ENCODE results near the gene SLC66A2.
A peak's percentile ranks its signal among the peaks of the same experiment; 100 is the strongest.

The SLC66A2 gene

DNA sequence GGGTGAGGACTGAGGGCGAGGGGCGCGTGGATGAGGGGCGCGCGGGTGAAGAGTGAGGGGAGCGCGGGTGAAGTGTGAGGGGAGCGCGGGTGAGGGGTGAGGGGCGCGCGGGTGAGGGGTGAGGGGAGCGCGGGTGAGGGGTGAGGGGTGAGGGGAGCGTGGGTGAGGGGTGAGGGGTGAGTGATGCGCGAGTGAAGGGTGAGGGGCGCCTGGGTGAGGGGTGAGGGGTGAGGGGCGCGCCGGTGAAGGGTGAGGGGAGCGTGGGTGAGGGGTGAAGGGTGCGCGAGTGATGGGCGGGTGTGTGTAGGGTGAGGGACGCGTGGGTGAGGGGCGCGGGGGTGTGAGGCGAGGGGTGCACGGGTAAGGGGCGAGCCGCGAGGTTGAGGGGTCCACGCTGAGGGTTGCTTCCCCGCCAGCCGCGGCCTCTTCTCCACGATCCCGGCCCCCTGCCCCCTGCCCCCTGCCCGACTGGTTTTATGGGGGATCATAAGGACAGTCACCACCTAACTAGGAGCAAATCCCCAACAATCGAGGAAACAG is 1.1 kb upstream of the SLC66A2 start:
- Histone ChIP-seq H3K4me3 (ENCODE audit: insufficient read depth, low read depth, low read length, poor library complexity, severe bottlenecking) (peak overlapping the region; percentile 78), H3K4me1 (ENCODE audit: control insufficient read depth, insufficient read depth, low read length, poor library complexity, severe bottlenecking) (peaks cover 20% of the 10 kb centered on the region), H3K36me3 (ENCODE audit: control insufficient read depth, insufficient read depth, low read length) (no peaks in the 10 kb centered on the region), H3K9me3 (ENCODE audit: control insufficient read depth, low read length) (no peaks in the 10 kb centered on the region), H3K27me3 (replicated peaks; ENCODE audit: control insufficient read depth, insufficient read depth, low read length, poor library complexity, severe bottlenecking) (no peaks in the 10 kb centered on the region), H3K27ac (ENCODE audit: insufficient read depth, low read length, poor library complexity, severe bottlenecking) (no peak overlapping the region)
- DNase-seq: no peak

DNA sequence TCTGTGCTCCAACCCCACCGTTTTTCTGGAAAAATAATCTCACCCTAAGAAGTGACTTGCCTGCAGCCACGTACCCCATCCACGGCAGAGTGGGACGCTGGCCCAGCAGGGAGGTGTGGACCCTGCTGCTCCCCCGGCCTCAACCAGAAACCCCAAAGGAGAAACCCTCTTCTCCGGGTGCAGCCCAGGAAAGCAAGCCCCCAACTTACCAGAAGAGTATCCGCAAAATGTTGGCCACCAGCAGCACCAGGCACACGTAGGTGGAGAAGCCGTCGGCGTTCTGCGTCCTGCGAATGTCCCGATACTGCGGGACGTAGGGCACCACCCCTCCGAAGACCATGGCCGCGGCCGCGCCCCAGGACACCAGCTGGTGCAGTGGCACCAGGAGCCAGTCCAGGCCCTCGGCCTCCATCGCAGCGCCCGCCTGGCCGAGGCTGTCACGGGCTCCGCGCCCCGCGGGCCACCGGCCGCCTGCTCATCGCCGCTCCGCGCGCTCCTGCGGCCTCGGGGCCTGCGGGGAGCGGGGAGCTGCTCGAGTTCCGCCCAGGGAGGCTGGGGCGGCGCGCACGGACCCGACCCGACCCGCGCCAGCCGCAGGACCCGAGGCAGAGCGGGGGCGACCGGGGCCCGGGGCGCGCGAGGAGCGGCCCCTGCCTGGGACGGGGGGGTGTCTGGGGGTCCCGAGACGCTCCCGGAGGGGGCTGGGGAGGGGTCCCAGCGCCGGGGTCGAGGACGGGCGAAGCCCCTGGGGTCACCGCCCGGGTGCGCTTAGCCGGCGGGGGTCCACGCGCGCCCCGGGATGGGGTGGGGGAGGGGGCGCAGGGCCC is 725 bp downstream of the SLC66A2 start:
- no peak for DNase-seq
- H3K4me3 ChIP-seq (ENCODE audit: insufficient read depth, low read depth, low read length, poor library complexity, severe bottlenecking): peak overlapping the region; percentile 78
- no peaks in the 10 kb centered on the region for H3K9me3 ChIP-seq (ENCODE audit: control insufficient read depth, low read length)
- peak overlapping the region; percentile 70 for H3K27ac ChIP-seq (ENCODE audit: insufficient read depth, low read length, poor library complexity, severe bottlenecking)
- peaks cover 3% of the 10 kb centered on the region for H3K36me3 ChIP-seq (ENCODE audit: control insufficient read depth, insufficient read depth, low read length)
- peaks cover 20% of the 10 kb centered on the region for H3K4me1 ChIP-seq (ENCODE audit: control insufficient read depth, insufficient read depth, low read length, poor library complexity, severe bottlenecking)
- H3K27me3 ChIP-seq (replicated peaks; ENCODE audit: control insufficient read depth, insufficient read depth, low read length, poor library complexity, severe bottlenecking): no peaks in the 10 kb centered on the region

DNA sequence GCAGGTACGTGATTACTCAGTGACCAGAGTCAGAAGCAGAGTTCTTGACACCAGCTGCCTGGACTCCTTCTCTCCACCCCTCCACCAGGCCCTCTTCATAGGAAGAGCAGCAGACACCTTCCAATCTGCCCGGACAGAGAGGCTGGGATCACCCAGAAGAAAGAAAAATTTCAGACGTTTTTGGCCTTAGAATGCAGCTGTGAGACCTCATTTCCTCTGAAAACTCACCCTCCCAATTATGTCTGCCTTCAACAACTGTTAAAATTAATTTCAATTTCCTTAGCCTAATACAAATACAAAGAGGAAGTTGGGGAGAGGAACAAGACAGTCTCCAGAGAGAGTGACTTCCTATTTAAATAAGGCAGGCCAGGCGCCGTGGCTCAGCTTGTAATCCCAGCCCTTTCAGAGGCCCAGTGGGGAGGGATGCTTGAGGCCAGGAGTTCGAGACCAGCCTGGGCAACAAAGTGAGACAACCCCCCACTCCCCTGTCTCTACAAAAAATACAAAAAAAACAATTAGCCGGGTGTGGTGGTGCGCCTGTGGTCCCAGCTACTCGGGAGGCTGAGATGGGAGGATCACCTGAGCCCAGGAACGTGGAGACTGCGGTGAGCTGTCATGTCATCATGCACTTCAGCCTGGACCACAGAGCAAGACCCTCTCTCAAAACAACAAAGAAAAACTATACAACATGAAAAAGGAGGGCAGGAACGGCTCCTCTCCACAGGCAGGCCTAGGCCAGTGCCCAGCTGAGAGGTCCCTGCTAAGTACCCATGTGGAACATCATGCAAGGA is 1.6 kb downstream of the SLC66A2 start:
- H3K4me3 ChIP-seq (ENCODE audit: insufficient read depth, low read depth, low read length, poor library complexity, severe bottlenecking): peak overlapping the region; percentile 78
- no peak overlapping the region for H3K27ac ChIP-seq (ENCODE audit: insufficient read depth, low read length, poor library complexity, severe bottlenecking)
- DNase-seq: no peak
- no peaks in the 10 kb centered on the region for H3K27me3 ChIP-seq (replicated peaks; ENCODE audit: control insufficient read depth, insufficient read depth, low read length, poor library complexity, severe bottlenecking)
- H3K9me3 ChIP-seq (ENCODE audit: control insufficient read depth, low read length): no peaks in the 10 kb centered on the region
- H3K36me3 ChIP-seq (ENCODE audit: control insufficient read depth, insufficient read depth, low read length): peaks cover 4% of the 10 kb centered on the region
- peaks cover 20% of the 10 kb centered on the region for H3K4me1 ChIP-seq (ENCODE audit: control insufficient read depth, insufficient read depth, low read length, poor library complexity, severe bottlenecking)

DNA sequence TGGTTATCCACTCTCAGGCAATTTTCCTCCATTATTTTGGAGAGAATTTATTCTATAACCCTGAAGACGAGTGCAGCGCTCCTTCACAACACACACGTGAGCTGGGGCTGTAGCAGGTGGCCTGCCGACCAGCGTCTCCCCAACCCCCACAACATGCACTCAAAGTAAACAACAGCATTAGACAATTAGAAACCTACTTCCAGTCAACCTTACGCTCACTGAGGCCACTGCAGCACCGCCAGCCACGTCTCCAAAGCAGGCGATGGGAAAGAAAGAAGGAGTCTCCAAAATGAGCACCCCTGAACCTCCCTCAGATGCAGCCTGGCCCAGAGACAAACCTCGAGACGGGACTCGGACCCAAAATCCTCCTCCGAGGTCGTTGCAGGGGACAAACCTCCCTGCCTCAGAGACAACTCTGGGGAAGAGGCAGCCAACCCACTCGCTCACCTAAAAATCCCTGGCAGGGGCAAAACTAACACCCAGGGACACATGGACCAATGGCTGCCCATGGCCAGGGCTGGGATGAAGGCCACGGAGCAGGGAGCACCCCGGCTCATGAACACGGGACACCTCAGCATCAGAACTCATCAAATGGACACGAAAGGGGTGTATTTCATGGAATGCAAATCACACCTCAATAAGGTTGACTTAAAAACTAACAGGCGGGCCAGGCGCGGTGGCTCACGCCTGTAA is 2.6 kb downstream of the SLC66A2 start:
- no peaks in the 10 kb centered on the region for H3K9me3 ChIP-seq (ENCODE audit: control insufficient read depth, low read length)

DNA sequence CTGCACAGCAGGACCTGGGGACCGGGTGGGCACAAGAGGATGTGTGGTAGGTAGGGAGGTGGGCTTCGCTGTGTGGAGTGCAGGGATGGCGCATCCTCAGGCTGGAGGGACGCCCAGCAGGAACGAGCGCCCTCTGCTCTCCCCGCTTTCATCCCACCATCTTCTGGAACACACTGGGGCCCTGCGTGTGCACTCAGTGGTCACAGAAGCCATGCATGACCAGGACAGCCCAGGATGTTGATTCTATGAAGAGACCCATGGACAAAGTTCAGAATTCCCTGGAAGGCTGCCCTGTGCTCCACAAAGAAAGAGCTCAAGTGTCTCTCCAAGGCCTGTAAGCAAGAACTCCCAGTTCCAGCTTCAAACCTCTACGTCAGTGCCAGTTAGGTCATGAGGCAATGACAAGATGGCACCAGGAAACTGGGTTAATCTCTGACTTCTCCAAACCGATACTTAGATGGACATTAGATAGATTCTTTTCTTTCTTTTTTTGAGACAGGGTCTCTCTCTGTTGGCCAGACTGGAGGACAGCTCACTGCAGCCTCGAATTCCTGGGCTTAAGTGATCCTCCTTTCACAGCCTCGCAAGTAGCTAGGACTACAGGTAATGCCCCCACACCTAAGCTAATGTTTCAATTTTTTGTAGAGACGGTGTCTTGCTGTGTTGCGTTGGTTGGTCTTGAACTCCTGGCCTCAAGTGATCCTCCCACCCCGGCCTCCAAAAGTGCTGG is 3.4 kb downstream of the SLC66A2 start:
- Histone ChIP-seq H3K27ac (ENCODE audit: insufficient read depth, low read length, poor library complexity, severe bottlenecking) (no peak overlapping the region), H3K9me3 (ENCODE audit: control insufficient read depth, low read length) (no peaks in the 10 kb centered on the region), H3K4me3 (ENCODE audit: insufficient read depth, low read depth, low read length, poor library complexity, severe bottlenecking) (no peak overlapping the region), H3K36me3 (ENCODE audit: control insufficient read depth, insufficient read depth, low read length) (peaks cover 4% of the 10 kb centered on the region), H3K4me1 (ENCODE audit: control insufficient read depth, insufficient read depth, low read length, poor library complexity, severe bottlenecking) (peaks cover 20% of the 10 kb centered on the region), H3K27me3 (replicated peaks; ENCODE audit: control insufficient read depth, insufficient read depth, low read length, poor library complexity, severe bottlenecking) (no peaks in the 10 kb centered on the region)
- no peak for DNase-seq

More for the DNA sequence above, 2.6 kb downstream of the SLC66A2 start:
- no peak for DNase-seq
- Histone ChIP-seq H3K27ac (ENCODE audit: insufficient read depth, low read length, poor library complexity, severe bottlenecking) (no peak overlapping the region), H3K27me3 (replicated peaks; ENCODE audit: control insufficient read depth, insufficient read depth, low read length, poor library complexity, severe bottlenecking) (no peaks in the 10 kb centered on the region), H3K4me3 (ENCODE audit: insufficient read depth, low read depth, low read length, poor library complexity, severe bottlenecking) (no peak overlapping the region), H3K4me1 (ENCODE audit: control insufficient read depth, insufficient read depth, low read length, poor library complexity, severe bottlenecking) (peaks cover 20% of the 10 kb centered on the region), H3K36me3 (ENCODE audit: control insufficient read depth, insufficient read depth, low read length) (peaks cover 4% of the 10 kb centered on the region)

- no peak overlapping the region for H3K27ac ChIP-seq (ENCODE audit: insufficient read depth, low read length, poor library complexity, severe bottlenecking)
Measured at GRCh38 chr18:79947054-79947755, 4.2 kb downstream of the SLC66A2 start.

GRCh38 chr18:79945118-79946042 is 6.1 kb downstream of the SLC66A2 start:
- H3K4me3 ChIP-seq (ENCODE audit: insufficient read depth, low read depth, low read length, poor library complexity, severe bottlenecking): no peak overlapping the region
- DNase-seq: no peak
- H3K9me3 ChIP-seq (ENCODE audit: control insufficient read depth, low read length): no peaks in the 10 kb centered on the region
- H3K4me1 ChIP-seq (ENCODE audit: control insufficient read depth, insufficient read depth, low read length, poor library complexity, severe bottlenecking): peaks cover 9% of the 10 kb centered on the region
- H3K27me3 ChIP-seq (replicated peaks; ENCODE audit: control insufficient read depth, insufficient read depth, low read length, poor library complexity, severe bottlenecking): no peaks in the 10 kb centered on the region
- H3K36me3 ChIP-seq (ENCODE audit: control insufficient read depth, insufficient read depth, low read length): peaks cover 20% of the 10 kb centered on the region
- no peak overlapping the region for H3K27ac ChIP-seq (ENCODE audit: insufficient read depth, low read length, poor library complexity, severe bottlenecking)

More at GRCh38 chr18:79947054-79947755, 4.2 kb downstream of the SLC66A2 start:
- no peak for DNase-seq
- Histone ChIP-seq H3K36me3 (ENCODE audit: control insufficient read depth, insufficient read depth, low read length) (peaks cover 12% of the 10 kb centered on the region), H3K9me3 (ENCODE audit: control insufficient read depth, low read length) (no peaks in the 10 kb centered on the region), H3K4me3 (ENCODE audit: insufficient read depth, low read depth, low read length, poor library complexity, severe bottlenecking) (no peak overlapping the region), H3K4me1 (ENCODE audit: control insufficient read depth, insufficient read depth, low read length, poor library complexity, severe bottlenecking) (peaks cover 17% of the 10 kb centered on the region), H3K27me3 (replicated peaks; ENCODE audit: control insufficient read depth, insufficient read depth, low read length, poor library complexity, severe bottlenecking) (no peaks in the 10 kb centered on the region)

- no peaks in the 10 kb centered on the region for H3K27me3 ChIP-seq (replicated peaks; ENCODE audit: control insufficient read depth, insufficient read depth, low read length, poor library complexity, severe bottlenecking)
- H3K4me1 ChIP-seq (ENCODE audit: control insufficient read depth, insufficient read depth, low read length, poor library complexity, severe bottlenecking): peaks cover 3% of the 10 kb centered on the region
- H3K27ac ChIP-seq (ENCODE audit: insufficient read depth, low read length, poor library complexity, severe bottlenecking): no peak overlapping the region
- no peaks in the 10 kb centered on the region for H3K9me3 ChIP-seq (ENCODE audit: control insufficient read depth, low read length)
- no peak for DNase-seq
- no peak overlapping the region for H3K4me3 ChIP-seq (ENCODE audit: insufficient read depth, low read depth, low read length, poor library complexity, severe bottlenecking)
- peaks cover 20% of the 10 kb centered on the region for H3K36me3 ChIP-seq (ENCODE audit: control insufficient read depth, insufficient read depth, low read length)
Measured at GRCh38 chr18:79944746-79945117, 6.7 kb downstream of the SLC66A2 start.
